Measurements from ENCODE around the gene TMEM11. TPM values are rescaled to one million over a fixed set of nuclear protein-coding genes. Genes with fewer than 3 reads are reported as not detected.

The TMEM11 gene
- polyA plus RNA-seq (ENCODE audit: insufficient read length in 4 of 4), result 10 to 100 TPM; 21.4 to 27.9 (median 24.3) TPM

DNA sequence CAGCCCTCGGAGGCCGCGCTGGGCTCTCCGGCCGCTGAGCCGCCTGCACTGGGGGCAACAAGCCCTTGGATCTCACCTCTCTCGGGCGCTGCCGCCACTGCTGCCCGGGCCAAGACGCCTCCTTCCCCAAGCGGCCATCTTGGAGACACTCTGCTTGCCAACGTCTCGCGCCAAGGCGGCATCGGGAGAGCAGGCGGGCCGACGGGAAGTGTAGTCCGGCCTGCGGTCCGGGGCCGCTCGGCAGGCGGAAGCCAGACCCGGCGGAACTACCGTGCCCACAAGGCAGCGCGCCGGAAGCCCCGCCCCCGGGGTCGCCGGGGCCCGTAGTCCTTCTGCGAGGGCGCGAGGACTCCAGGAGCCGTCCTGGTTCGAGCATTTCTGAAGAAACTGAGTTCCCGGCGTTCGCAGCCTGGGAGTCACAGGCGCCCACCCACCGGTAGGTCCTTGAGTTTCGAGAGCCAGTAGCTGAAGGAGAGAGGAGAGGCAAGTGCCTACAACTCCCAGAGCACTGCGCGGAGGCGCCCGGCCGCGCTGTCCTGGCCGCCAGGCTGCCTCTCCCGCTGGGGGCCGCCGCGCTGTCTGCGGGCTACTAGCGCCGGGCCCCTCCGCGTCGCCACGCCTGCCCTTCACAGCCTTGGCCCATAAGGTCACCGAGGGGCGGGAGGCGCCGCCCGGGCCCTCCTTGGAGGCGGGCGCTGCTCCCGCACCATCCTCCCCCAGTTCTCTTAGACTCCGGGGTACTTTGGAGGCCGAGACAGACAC is at the start of gene TMEM11:
TSS of gene TMEM11 (minus strand) at position 147 of the 762 bp plus-strand sequence. CDS start at position 138, 9 bp downstream.
- DNase-seq (ENCODE audit: low read depth in 4 of 4, low spot score in 2 of 4), result peak; percentile 81 to 91 (median 82)

- no peak for DNase-seq (ENCODE audit: low read depth in 4 of 4, low spot score in 2 of 4)
Observed at GRCh38 chr17:21263376-21263775, 49.4 kb upstream of the TMEM11 start.

- no peak for DNase-seq (ENCODE audit: low read depth in 4 of 4, low spot score in 2 of 4)
Observed at GRCh38 chr17:21262259-21262993, 48.5 kb upstream of the TMEM11 start.

- no peak for DNase-seq (ENCODE audit: low read depth in 4 of 4, low spot score in 2 of 4)
Observed at GRCh38 chr17:21258593-21258992, 44.6 kb upstream of the TMEM11 start.

DNA sequence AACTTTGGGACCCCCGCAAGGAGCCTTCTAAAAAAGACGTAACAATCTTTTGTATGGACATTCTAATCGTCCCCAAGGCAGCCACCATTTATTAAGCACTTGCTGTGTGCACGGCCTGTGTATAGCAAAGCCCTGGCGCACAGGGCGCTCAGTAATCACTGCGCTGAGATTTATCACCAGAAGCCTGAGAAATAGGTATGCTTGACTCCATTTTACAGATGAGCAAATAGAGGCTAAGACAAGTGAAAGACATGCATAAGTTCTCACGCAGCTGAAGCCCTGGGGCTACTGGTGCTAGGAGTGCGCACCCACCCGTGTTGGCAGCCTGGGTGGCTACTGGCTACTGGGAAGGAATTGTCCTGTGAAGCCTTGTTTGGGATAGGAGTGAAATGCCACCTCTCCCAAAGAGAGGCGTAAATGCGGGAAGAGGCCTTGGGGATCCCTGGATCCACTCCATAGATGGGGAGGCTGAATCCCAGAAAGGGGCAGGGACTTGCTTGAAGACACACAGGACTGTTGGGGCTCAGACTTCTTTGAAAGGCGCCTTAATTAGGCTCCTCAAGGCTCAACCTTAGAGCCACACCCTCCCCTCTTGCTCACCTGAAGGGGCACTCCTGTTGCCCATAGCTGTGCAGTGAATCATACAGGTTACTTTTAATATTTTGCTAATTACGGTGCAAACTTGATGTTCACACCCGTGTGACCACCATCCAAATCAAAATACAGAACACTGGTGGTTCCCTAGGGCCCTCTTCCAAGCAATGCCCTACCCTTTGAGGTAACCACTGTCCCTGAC is 39.9 kb upstream of the TMEM11 start:
- no peak for DNase-seq (ENCODE audit: low read depth in 4 of 4, low spot score in 2 of 4)

- peak in 3 of 4 donors; percentile 58 to 72 (median 59) for DNase-seq (ENCODE audit: low read depth in 4 of 4, low spot score in 2 of 4)
Observed at GRCh38 chr17:21252796-21253645, 39.1 kb upstream of the TMEM11 start, which contains the start of gene NATD1. TSS of gene NATD1 (minus strand) at chr17:21253410. CDS start at chr17:21253264, 146 bp downstream.

DNA sequence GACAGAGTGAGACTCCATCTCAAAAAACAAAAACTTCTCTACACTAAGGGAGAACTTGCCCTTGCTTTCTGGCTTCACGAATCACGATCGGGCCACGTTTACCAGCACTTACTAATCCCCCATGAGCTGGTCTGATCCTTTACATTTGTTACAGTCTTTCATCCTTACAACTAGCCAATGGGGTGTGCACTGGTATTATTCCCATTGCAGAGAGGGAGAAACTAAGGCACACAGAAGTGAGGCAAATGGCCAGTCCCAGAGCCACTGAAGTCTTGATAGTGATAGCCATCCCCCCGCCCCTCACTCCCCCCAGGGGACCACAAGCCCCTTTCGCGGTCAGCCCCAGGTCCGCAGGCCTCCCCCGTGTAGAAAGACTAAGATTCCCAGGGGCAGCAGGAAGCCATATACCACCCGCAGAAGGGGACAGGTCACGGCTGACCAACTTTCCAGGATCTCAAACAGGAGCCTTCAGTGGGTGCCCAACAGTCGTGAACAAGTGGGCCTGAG is 38.4 kb upstream of the TMEM11 start:
- DNase-seq (ENCODE audit: low read depth in 4 of 4, low spot score in 2 of 4), result no peak

GRCh38 chr17:21251337-21252010 is 37.5 kb upstream of the TMEM11 start:
- no peak for DNase-seq (ENCODE audit: low read depth in 4 of 4, low spot score in 2 of 4)

GRCh38 chr17:21250854-21251253 is 36.9 kb upstream of the TMEM11 start:
- DNase-seq (ENCODE audit: low read depth in 4 of 4, low spot score in 2 of 4), result no peak

DNA sequence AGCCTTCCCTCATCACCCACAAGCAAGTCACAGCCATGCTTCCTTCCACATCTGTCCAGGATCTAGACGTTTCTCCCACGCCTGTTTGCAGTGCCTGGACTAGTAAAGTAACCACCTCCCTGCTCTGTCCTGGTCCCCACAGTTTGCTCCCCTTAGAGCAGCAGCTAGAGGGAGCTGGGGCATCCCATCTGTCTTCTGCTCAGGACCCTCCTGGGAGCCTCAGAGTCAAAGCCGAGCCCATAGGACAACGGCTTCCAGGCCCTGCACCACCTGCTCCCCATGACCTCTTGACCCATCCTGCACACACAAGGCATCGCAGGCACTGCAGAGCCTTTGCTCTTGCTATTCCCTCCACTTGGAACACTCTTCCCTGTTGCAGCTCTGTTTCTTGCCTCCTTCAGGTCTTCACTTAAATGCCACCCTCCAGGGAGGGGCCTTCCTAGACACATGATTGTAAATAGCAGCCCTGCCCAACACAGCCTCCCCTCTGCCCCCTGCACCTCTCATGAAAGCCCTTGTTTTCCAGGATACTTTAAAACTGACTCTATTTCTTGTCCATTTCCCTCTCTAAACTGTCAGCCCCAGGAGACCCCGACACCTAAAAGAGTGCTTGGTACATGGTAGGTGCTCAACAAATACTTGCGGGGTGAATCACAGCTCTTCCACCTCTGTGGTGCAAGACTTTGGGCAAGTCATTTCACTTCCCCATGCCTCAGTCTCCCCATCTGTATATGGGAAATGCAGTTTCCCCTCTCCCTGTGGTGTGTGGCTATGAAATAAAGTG is 36.2 kb upstream of the TMEM11 start:
- no peak for DNase-seq (ENCODE audit: low read depth in 4 of 4, low spot score in 2 of 4)

DNA sequence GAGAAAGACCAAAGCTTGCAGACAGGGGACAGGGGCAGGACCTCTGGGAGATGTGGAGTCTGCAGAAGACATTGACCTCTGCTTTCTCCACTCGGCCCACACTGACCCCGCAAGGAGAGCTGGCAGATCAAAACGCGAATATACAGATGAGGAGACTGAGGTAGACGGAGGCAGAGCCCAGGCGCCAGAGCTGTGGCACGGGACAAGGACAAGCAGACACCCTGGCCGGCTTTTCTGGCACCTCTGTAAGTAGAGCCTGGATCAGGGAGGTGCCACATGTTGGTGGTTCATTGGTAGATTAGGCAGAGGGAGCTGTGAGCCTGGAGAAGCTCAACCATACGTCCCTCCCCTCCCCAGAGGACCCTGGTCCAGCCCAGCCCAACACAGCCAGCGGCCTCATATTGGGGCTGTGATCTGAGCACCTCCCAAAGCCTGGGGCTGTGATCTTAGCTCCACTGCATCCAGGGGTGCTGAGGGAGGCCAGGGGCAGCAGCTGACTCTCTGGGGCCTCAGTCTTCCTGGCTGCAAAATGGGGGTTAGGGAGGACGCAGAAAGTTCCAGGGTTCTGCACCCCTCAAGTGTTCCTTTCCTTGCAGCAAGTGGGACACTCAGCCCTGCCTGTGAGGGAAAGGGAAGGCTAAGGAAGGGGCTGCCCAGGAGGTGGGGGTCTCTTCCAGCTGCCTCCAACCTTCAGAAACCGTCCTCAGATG is 35.3 kb upstream of the TMEM11 start:
- no peak for DNase-seq (ENCODE audit: low read depth in 4 of 4, low spot score in 2 of 4)

- DNase-seq (ENCODE audit: low read depth in 4 of 4, low spot score in 2 of 4), result no peak
Observed at GRCh38 chr17:21248500-21248899, 34.5 kb upstream of the TMEM11 start.

DNA sequence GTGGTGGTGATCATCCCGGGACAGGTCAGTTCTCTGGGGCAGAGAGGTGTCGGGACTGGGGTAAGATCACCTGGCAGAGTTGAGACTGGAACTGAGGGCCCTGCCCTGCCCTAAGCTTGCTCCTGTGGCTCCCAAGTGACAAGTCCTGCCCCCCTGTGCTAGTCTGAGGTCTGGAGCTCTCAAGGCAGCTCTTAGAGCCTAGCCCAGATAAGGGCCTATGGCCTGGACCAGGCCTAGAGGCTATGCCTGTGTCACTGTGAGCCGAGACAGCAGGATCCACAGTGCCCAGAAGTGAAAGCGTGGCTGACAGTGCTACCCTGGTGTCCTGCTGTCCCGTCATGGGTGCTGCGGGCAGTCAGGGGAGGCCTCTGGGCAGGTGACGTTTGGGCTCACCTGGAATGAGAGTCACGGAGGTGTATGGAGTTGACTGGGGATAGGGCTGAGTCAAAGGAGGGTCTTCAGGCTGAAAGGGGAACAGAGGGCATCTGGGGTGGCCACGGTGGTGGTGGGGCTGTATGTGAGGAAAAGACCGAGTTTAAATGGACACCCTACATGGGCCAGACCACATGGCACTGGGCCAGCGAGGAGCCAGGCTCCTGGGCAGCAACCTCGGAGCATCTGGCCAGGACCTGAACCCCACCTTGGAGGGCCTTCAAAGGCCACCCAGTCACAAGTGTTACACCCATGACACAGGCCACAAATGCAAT is 33.7 kb upstream of the TMEM11 start:
- DNase-seq (ENCODE audit: low read depth in 4 of 4, low spot score in 2 of 4), result no peak

DNA sequence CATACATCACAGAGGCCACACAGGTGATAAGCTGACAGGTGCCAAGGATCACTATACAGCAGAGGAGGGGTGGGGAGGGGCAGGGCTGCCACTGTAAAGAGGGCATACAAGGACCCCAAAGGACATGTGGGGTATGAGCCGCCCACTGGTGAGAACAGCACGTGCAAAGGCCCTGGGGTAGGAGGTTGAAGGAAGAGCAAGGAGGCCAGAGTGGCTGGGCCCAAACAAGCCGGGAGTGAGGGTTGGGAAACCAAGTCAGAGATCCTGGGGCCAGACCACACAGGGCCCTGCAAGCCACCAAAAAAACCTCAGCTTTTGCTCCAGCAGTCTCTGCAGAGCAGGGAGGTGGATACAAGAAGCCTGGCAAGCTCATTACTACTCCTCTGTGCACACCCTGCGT is 32.7 kb upstream of the TMEM11 start:
- DNase-seq (ENCODE audit: low read depth in 4 of 4, low spot score in 2 of 4), result no peak

GRCh38 chr17:21245639-21246084 is 31.7 kb upstream of the TMEM11 start:
- DNase-seq (ENCODE audit: low read depth in 4 of 4, low spot score in 2 of 4), result no peak

DNA sequence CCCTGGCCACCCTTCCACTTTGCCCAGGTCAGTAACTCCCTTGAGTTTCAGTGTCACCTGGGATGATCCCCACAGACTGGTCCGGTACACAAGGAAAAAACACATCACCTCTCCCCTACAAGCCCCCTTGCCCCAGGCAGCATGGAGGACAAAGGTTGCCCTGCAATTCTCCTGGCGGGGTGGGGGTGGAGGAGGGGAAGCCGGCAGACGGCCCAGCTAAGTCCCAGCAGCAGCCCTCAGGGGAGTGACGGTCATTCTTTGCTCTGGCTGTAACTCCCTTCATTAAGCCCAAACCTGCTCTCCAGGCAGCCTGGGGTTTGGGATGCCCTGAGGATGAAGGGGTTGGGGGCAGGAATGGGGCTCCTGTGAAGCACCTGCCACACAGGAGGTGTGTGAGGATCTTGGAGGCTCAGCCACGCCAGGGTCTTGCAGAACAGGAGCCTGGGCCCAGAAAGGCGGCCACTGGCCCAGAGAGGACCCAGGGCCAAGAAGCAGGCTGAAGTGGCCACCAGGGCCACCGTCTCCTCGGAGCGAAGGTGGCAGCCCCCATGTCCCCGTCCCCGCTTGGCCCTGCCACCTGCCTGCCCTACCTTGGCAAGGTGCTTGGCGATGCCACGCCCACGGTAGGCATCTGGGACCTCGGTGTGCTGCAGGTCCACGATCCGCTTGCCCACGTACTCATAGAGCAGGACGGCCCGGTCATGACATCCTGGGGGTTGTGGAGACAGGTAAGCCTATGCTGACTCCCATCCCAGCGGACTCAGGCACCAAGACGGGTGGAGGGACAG is 29.7 kb upstream of the TMEM11 start:
- no peak for DNase-seq (ENCODE audit: low read depth in 4 of 4, low spot score in 2 of 4)
